Adipocyte (in vitro differentiated cells): ENCODE data around the gene GPR84.

Experiments
- DNase-seq: peaks from one replicate; pipeline ENCODE4 v3.0.0-alpha.2; 2015; ENCODE audit warnings: low read depth
- H3K27me3 ChIP-seq: replicated peaks from 2 replicates; pipeline ENCODE4 v1.7.0; 2013; ENCODE audit warnings: mild to moderate bottlenecking, low read length, moderate library complexity; ENCODE audit not compliant: control insufficient read depth, insufficient read depth
- H3K36me3 ChIP-seq: 2 replicates; pipeline ENCODE4 v1.7.0; 2013; ENCODE audit warnings: low read length, mild to moderate bottlenecking, moderate library complexity; ENCODE audit not compliant: control insufficient read depth, insufficient read depth, severe bottlenecking
- H3K4me1 ChIP-seq: 2 replicates; pipeline ENCODE4 v1.7.0; 2013; ENCODE audit warnings: mild to moderate bottlenecking, low read length, moderate library complexity; ENCODE audit not compliant: control insufficient read depth, insufficient read depth
- H3K4me3 ChIP-seq: 2 replicates; pipeline ENCODE4 v1.7.0; 2013; ENCODE audit warnings: mild to moderate bottlenecking, low read length, moderate library complexity
- H3K9ac ChIP-seq: 2 replicates; pipeline ENCODE4 v1.7.0; 2013; ENCODE audit warnings: mild to moderate bottlenecking, low read length, moderate library complexity
- H3K9me3 ChIP-seq: 2 replicates; pipeline ENCODE4 v1.7.0; 2013; ENCODE audit warnings: mild to moderate bottlenecking, low read length, moderate library complexity; ENCODE audit not compliant: control insufficient read depth

Gene GPR84

DNA sequence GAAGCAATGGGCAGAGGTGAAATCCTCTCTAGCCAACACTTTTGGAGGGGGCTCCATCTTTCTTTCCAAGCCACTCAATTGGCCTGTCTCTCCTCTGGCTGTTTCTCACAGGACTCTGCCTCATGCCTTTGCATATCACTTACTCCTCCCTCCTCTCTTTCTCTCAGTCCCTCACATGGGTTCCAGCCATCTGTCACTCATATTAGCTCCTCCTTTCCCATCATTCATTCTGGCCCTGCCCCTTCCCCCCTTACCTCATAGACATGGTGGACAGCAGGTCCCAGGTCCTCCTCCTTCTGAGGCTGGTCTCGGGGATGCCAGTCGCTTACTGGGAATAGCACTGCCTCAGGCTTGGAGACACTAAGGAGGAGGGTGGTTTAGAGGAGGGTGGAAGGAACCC lies 36.8 kb upstream of the GPR84 start:
- Histone ChIP-seq H3K4me3 (no peak overlapping the region), H3K4me1 (no peaks in the 10 kb centered on the region), H3K9ac (no peak overlapping the region), H3K9me3 (no peaks in the 10 kb centered on the region), H3K36me3 (peaks cover 100% of the 10 kb centered on the region), H3K27me3 (no peaks in the 10 kb centered on the region)
- no peak for DNase-seq

DNA sequence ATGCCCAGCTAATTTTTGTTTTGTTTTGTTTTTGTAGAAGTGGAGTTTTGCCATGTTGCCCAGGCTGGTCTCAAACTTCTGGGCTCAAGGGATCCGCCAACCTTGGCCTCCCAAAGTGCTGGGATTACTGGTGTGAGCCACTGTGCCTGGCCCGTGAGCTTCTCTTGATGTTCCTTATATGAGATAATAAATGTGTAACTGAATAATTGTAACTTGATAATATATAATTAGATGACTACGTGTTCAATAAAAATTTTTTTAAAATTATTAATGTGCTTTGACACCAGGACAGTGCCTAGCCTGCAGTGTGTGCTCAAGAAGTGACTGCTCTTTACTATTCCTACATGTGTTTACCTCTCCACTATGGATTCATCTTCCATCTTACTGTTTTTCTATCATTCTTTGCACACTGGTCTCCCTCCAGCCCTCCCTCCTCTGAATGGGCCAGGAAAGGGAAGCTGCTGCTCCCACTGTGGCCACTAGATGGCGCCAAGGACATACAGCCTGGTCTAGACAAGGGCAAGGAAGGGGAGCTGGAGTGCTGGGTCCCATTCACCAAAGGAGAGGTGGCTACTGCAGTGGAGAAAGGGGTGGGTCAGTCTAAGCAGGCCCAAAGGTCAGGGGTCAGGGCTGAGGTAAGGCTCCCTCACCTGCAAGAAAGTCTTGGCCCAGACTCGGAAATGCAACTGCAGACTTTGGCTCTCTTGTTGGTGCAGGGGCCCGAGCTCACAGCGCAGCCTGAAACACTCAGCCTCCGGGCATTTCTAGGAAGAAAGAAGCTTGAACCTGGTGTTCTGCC lies 34.9 kb upstream of the GPR84 start:
- H3K36me3 ChIP-seq, result peaks cover 97% of the 10 kb centered on the region
- no peaks in the 10 kb centered on the region for H3K27me3 ChIP-seq
- DNase-seq, result peak; percentile 89

DNA sequence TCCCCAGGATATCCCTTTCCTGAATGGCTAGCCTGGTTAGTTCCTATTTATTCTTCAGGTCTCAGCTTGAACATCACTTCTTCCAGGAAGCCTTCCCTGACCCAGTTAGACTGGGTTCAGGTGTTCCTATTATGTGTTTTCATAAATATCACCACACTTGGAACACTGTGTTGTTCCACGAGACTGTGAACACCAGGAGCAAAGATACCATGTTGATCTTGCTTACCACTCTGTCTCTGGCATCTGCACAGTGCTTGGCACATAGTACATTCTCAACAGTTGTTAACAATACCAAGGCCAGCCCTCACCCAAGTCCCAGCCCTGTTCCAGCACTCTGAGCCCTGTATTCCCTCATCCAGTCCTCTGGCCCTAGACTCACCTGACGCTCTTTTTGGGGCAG lies 33.9 kb upstream of the GPR84 start:
- peaks cover 93% of the 10 kb centered on the region for H3K36me3 ChIP-seq
- no peak overlapping the region for H3K9ac ChIP-seq
- H3K9me3 ChIP-seq, result no peaks in the 10 kb centered on the region
- no peak overlapping the region for H3K4me3 ChIP-seq
- H3K27me3 ChIP-seq, result no peaks in the 10 kb centered on the region
- no peak for DNase-seq
- H3K4me1 ChIP-seq, result peaks cover 7% of the 10 kb centered on the region

More for the DNA sequence above, 34.9 kb upstream of the GPR84 start:
- peaks cover 7% of the 10 kb centered on the region for H3K4me1 ChIP-seq
- H3K9ac ChIP-seq, result no peak overlapping the region
- H3K4me3 ChIP-seq, result no peak overlapping the region
- no peaks in the 10 kb centered on the region for H3K9me3 ChIP-seq

DNA sequence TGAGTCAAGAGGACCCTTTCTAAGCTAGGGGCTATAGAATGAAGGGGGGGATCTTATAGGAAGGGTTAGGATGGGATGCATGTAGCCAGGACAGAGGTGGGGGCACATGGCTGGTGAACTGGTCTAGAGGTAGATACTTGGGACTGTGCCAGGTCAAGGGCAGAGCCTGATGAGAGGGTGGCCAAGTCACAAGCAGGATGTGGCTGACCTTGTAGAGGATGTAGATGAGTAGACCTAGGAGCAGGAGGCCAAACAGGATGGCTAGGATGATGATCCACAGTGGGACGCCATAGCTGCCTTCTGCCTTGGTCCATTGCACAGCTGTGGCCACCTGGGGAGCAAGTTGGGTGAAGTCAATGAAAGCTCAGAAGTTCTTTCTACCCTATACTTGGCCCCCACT lies 32.9 kb upstream of the GPR84 start:
- no peak overlapping the region for H3K9ac ChIP-seq
- H3K9me3 ChIP-seq, result no peaks in the 10 kb centered on the region
- no peak for DNase-seq

DNA sequence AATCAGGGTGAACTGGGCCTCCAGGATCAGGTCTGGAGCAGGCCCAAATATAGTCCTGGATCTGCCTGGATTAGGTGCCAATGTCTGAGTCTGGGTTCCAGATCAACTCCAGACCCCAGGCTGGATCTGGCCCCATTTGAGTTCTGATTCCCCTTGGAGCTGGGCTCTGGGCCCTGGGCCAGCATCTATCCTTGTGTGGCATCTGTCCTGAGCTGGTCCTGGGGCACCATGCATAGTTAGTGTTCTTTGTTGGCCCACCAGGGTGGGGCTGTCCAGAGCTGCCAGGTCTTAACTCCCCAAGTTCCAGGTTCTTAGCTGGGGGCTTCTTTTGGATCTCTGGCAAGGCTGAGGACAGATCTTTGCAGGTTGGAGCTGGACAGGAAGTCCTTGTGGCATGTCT lies 31.3 kb upstream of the GPR84 start:
- DNase-seq, result no peak
- H3K36me3 ChIP-seq, result peaks cover 66% of the 10 kb centered on the region
- no peak overlapping the region for H3K9ac ChIP-seq
- peaks cover 7% of the 10 kb centered on the region for H3K4me1 ChIP-seq
- H3K27me3 ChIP-seq, result no peaks in the 10 kb centered on the region
- no peaks in the 10 kb centered on the region for H3K9me3 ChIP-seq
- H3K4me3 ChIP-seq, result no peak overlapping the region

More for the DNA sequence above, 32.9 kb upstream of the GPR84 start:
- Histone ChIP-seq H3K4me1 (peaks cover 7% of the 10 kb centered on the region), H3K36me3 (peaks cover 82% of the 10 kb centered on the region), H3K27me3 (no peaks in the 10 kb centered on the region), H3K4me3 (no peak overlapping the region)

DNA sequence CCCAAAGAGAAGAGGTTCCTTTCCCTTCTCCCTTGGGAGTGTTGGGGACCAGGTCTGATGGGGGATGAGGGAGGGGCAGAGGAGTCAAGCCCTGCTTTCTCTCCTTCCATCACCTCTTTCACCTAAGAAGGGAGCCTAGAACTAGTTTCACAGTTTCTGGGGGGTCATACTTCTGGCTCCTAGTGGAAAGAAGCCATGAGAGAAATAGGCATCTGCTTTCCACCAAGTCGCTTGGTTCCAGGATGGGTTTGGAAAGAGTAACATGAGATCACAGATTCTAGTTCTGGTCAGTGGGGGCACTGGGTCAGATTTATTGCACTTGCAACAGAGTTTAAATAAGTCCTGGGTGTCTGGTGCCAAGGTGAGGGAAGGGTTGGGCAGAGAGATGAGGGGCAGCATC lies 30.7 kb upstream of the GPR84 start:
- Histone ChIP-seq H3K4me3 (no peak overlapping the region), H3K4me1 (peaks cover 7% of the 10 kb centered on the region), H3K9me3 (no peaks in the 10 kb centered on the region), H3K36me3 (peaks cover 61% of the 10 kb centered on the region), H3K9ac (no peak overlapping the region), H3K27me3 (no peaks in the 10 kb centered on the region)
- DNase-seq, result no peak

DNA sequence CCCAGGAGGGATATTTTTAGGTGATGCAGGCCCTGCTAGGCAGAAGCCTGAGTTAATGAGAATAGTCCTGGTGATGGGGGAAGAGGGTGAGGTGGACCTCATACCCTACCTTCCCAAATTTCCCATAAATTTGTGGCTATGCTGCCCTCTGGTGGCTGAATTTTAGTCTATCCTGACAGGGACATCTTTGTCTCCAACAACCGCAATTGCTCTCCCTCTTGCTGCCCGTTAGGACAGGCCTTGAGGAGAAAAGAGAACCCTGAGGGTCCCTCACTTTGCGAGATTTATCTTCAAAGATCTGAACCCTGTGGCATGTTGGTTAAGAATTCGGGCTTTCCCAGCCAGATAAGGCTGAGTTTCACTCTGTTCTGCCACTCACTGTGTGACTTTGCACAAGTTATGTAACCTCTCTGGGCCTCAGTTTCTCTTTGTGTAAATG lies 30.0 kb upstream of the GPR84 start:
- H3K4me1 ChIP-seq, result peaks cover 7% of the 10 kb centered on the region
- H3K4me3 ChIP-seq, result no peak overlapping the region
- H3K9ac ChIP-seq, result no peak overlapping the region
- H3K9me3 ChIP-seq, result no peaks in the 10 kb centered on the region
- DNase-seq, result peak; percentile 88
- no peaks in the 10 kb centered on the region for H3K27me3 ChIP-seq
- H3K36me3 ChIP-seq, result peaks cover 54% of the 10 kb centered on the region

DNA sequence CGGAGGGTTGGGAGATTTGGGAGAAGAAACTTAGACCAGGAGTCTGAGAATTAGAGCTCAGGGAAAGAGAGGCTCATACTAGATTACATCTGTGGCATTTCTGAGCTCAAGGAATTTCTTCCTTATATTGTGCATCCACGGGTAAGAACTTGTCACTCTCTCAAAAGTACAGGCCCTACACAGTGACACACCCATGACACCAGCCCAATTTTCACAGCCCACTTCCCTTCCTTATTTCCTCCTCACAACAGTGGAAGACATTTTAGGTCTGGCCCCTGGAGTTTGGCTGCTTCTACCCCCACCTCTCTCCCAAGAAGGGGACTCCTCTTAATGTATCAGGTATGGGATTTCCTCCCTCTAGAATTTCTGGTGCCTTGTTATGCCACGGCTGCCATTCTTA lies 29.5 kb upstream of the GPR84 start:
- H3K9me3 ChIP-seq, result no peaks in the 10 kb centered on the region
- H3K4me1 ChIP-seq, result peaks cover 7% of the 10 kb centered on the region
- no peak overlapping the region for H3K9ac ChIP-seq
- no peak for DNase-seq
- H3K36me3 ChIP-seq, result peaks cover 48% of the 10 kb centered on the region
- no peaks in the 10 kb centered on the region for H3K27me3 ChIP-seq
- H3K4me3 ChIP-seq, result no peak overlapping the region

DNA sequence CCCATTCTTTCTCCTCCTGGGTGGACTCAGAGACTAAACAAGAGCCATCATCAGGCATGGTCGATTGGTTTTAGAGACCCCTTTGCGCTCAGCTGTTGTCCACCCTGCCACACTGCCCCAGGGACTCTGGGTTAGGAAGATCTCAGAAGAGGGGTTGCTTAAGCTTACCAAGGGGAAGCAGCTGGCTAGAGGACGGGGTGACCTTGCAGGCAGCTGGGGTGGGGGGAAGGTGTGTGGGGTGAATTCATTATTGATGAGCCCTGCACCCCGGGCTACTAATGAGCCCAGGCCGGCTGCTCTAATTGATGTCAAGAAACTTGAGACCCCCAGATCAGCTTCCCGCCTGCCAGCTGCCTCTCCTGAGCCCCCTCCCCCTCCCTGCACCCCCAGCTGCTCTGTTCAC lies 28.9 kb upstream of the GPR84 start:
- Histone ChIP-seq H3K27me3 (no peaks in the 10 kb centered on the region), H3K36me3 (peaks cover 43% of the 10 kb centered on the region), H3K9me3 (no peaks in the 10 kb centered on the region), H3K9ac (no peak overlapping the region), H3K4me3 (no peak overlapping the region), H3K4me1 (peaks cover 7% of the 10 kb centered on the region)
- DNase-seq, result no peak

DNA sequence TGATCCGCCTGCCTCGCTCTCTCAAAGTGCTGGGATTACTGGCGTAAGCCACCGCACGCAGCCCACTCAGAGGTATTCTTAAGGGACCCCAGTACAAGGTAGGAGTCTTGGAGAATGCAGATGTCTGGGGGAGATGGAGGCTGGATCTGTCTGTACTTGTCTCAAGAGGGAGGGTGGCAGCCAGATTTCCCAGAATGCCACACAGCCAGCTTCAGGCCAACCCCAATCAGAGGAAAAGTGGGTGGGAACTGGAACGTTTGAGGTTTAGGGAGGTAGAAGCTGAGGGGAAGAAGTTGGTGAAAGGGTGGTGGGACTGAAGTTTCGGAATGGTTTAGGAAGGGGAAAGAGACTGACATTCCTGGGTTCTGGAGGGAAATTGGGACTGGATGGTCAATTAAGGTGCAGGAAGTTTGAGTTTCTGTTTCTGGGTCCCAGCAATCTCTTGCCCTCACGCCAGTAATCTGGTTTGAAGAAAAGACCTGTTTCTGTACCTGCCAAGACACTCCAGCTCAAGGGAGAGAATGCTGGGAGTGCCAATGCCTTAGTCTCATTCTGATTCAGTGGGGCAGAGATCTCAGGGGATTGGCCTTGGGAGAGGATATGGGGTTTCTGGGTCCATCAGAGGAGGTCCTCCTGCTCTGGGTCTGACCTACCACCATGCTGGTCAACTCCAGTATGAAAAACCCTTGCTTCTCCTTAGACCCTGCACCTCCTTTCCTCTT lies 28.4 kb upstream of the GPR84 start:
- H3K4me1 ChIP-seq, result peaks cover 7% of the 10 kb centered on the region
- no peak overlapping the region for H3K4me3 ChIP-seq
- DNase-seq, result no peak
- H3K36me3 ChIP-seq, result peaks cover 38% of the 10 kb centered on the region
- no peaks in the 10 kb centered on the region for H3K9me3 ChIP-seq
- H3K27me3 ChIP-seq, result no peaks in the 10 kb centered on the region
- no peak overlapping the region for H3K9ac ChIP-seq

DNA sequence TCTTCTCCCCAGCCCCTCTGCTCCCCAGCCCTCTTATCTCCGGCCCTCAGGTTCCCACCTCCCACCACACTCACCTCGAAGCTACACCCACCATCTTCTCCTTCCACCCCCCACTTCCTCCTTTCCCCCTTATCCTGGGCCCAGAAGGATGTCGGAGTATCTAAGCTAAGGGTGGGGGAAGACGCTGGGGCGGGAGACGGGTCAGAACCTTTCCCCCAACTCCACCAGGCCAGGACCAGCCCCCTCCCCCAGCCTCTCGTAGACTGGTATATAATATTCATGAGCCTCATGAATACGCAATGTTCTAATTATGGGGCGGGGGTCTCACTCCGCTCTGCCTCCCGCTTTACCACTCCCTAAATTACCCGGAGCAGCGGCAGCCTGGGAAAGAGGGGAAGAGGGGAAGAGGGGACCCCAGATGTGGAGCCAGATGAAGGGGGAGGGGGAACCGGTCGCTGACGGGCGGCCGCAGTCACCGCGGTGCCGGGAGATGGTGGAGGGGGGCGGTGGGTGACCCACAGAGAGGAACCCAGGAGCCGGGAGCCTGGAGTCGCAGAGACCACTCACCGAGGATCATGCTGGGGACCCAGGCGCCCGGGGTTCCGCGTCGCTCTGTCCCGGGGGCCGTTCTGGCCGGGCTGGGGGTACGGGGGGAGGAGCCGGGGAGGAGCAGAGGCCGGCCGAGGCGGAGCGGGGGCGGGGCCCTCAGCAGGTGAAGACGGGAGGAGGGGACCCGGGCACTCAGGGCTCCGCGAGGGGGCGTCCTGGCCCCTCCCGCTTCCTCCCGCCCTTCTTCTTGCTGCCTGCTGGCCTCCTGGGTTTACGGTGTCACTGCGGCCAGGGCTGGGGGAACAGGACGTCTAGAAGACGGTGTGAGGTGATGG lies 26.6 kb upstream of the GPR84 start:
- H3K4me1 ChIP-seq, result peaks cover 15% of the 10 kb centered on the region
- no peaks in the 10 kb centered on the region for H3K27me3 ChIP-seq
- no peaks in the 10 kb centered on the region for H3K9me3 ChIP-seq
- DNase-seq, result no peak
- peaks cover 20% of the 10 kb centered on the region for H3K36me3 ChIP-seq
- no peak overlapping the region for H3K4me3 ChIP-seq
- H3K9ac ChIP-seq, result no peak overlapping the region
